Retinal pigment epithelial cell (primary cell): Measurements from ENCODE around the gene XYLT2.
A peak's percentile ranks its signal among the peaks of the same experiment; 100 is the strongest.
"Not testable (repeated sequence)": the region's sequence is repeated elsewhere in the genome, so short reads cannot be mapped to it uniquely, and the experiment has no call there.

ENCODE experiments used
- DNase-seq: peaks from one replicate; pipeline ENCODE4 v3.0.0-alpha.2; 2010; ENCODE audit warnings: low read depth
- H3K4me3 ChIP-seq: 2 replicates; pipeline ENCODE4 v1.5.1; 2011; ENCODE audit warnings: mild to moderate bottlenecking, low read length, control low read depth, moderate library complexity
- TF ChIP-seq, protein P1 (sequence below): conservative IDR thresholded peaks from 2 replicates; pipeline ENCODE4 v1.5.1; 2011; ENCODE audit warnings: low read depth, low read length, control low read depth, inconsistent platforms

Gene XYLT2

DNA sequence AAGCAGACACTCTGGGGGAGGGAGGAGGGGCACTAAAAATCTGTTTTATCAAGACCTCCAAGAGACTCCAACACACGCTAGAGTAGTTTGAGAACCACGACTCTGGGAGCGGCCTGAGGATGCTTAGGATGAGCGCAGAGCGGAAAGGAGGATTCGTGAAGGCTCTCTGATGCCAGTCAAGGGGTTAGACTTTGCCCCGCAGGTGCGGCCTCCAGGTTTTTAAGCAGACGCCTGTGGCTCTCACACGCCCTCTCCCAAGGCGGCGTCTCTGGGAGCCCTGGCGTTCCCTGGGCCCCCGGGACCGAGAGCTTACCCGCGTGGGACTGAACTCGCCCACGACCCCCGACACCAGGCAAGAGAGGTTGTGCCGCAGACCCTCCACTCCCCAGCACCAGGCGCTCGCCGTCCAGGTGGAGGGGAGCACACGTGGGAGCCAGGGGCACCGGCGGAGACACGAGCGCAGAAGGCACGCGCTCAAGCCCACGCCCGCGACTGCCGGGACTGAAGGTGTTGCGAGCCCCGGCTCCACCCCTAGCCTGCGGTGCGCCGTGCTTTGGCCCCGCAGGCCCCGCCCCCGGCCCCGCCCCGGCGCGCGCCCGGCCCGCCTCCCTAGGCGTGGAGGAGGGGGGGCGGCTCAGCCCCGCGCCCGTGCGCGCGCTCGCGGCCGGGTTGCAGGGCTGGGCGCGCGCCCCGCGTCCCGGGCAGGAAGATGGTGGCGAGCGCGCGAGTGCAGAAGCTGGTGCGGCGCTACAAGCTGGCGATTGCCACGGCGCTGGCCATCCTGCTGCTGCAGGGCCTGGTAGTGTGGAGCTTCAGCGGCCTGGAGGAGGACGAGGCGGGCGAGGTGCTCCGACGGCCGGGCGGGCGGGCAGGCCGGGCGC is at the start of gene XYLT2:
Gene XYLT2 (plus strand): TSS at position 695 of the 881 bp plus-strand sequence. CDS start 15 bp downstream, at position 710.
- peak; percentile 49 for DNase-seq
- peak within 1 kb of the TSS; percentile 79 for H3K4me3 ChIP-seq
- TF ChIP-seq, protein P1, sequence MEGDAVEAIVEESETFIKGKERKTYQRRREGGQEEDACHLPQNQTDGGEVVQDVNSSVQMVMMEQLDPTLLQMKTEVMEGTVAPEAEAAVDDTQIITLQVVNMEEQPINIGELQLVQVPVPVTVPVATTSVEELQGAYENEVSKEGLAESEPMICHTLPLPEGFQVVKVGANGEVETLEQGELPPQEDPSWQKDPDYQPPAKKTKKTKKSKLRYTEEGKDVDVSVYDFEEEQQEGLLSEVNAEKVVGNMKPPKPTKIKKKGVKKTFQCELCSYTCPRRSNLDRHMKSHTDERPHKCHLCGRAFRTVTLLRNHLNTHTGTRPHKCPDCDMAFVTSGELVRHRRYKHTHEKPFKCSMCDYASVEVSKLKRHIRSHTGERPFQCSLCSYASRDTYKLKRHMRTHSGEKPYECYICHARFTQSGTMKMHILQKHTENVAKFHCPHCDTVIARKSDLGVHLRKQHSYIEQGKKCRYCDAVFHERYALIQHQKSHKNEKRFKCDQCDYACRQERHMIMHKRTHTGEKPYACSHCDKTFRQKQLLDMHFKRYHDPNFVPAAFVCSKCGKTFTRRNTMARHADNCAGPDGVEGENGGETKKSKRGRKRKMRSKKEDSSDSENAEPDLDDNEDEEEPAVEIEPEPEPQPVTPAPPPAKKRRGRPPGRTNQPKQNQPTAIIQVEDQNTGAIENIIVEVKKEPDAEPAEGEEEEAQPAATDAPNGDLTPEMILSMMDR, result no peak

DNA sequence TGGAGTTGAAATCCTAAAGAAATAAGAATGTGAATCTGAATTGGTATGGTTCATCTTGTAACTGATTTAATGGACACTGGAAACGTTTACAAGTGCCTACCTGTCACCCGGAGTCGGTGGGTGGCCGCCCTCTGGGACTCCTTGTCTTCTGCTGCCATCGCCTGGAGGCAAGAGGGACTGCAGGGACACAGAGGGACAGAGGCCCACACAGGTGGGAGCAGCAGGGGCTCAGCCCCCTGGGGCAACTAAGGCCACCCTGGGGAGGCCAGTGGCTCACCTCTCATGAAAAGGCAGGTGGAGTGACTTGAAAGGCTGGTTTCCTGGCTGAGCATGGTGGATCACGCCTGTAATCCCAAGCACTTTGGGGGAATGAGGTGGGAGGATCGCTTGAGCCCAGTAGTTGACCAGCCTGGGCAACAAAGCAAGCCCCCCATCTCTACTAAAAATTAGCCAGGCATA is 48.5 kb upstream of the XYLT2 start:
- TF ChIP-seq, protein P1, result peak; percentile 80
- no peak overlapping the region for H3K4me3 ChIP-seq
- DNase-seq, result no peak

DNA sequence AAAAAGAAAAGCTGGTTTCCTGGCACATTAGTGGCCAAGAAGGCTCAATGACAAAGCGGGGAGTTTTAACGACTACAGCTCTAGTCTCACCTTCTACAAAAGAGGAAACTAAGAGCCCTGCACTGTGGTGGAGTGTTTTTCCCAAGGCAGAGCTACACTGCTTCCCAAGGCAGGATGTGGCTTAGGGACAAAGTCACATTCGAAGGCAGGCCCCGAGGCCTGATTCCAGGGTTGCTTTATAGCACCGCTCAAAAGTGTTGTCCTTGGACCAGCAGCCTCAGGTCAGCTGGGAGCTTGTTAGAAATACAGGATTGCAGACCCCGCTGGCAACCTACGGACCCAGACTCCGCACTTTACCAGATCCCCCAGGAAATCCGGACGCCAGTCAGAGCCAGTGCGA is 47.9 kb upstream of the XYLT2 start:
- TF ChIP-seq, protein P1, result no peak
- H3K4me3 ChIP-seq, result no peak overlapping the region
- no peak for DNase-seq

DNA sequence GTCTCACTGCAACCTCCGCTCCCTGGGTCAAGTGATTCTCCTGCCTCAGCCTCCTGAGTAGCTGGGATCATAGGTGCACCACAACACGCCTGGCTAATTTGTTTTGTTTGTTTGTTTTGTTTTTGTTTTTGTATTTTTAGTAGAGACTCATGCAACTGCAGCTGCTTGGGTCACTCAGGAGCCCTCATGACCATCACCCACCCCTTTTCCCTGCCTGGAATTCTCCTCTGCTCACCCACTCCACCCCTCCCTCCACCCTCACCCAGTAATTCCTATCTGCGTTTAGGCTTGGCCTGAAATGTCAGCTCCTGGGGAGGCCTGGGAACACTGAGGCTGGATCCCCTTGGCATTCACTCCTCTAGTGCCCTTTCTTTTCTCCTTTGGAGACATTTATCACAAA is 46.1 kb upstream of the XYLT2 start:
- TF ChIP-seq, protein P1, result no peak
- H3K4me3 ChIP-seq, result no peak overlapping the region
- no peak for DNase-seq

DNA sequence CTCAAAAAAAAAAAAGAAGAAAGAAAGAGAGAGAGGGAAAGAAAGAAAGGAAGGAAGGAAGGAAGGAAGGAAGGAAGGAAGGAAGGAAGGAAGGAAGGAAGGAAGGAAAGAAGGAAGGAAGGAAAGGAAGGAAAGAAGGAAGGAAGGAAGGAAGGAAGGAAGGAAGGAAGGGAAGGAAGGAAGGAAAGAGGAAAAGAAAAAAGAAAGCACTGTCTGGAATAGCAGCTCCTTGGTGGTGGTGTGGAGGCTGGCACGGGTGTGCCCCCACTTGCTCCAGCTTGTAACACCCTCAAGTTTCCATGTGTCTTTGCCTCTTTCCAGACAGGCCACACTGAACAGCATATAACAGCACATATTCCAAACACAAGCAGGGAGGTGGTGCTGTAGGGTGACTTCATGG is 45.1 kb upstream of the XYLT2 start:
- not testable (repeated sequence) for H3K4me3 ChIP-seq, DNase-seq

DNA sequence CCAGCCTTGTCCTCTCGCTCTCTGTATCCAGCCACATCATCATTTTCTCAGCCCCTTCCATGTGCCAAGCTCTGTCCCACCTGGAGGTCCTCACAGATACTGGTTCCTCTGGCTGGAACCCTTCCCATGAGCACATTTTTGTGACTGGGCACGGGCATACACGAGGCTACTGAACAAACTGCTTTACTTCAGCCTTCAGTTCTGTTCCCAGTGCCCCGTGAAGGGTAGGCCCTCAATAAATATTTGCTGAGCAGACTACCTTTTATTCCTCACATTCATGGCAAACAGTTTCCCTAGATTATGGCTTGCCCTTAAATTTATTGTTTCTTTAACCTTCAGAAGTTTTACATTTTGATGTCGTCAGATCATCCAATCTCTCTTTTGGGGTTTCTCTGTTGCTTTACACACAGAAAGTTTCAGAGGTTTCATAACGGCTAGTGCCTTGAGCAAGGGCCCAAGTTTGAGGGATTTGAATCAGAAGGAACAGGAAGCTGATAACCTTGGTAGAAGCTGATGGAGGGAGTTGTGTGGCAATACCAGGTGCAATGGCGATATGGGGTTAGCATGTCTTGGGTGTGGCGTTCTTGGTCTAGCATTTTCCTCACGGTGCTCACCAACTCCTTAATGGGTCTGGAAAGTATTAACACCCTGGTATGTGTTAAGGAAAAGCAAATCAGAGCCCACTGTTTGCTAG is 43.9 kb upstream of the XYLT2 start:
- DNase-seq, result no peak
- TF ChIP-seq, protein P1, result no peak

DNA sequence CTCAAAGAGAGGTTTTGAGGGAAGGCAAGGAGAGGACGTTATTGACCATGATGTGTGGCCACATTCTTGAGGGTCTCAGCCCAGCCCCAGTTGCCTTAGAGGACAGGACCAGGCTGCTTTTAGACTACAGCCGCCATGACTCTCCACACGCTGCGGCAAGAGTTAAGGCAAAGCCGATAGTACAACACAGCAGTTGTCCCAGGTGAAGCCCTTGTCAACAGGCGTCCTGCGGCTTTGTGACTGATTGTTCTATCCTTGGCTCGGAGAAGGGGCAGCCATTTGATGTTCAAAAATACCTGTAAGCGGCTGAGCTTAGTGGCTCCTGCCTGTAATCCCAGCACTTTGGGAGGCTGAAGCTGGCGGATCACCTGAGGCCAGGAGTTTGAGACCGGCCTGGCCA is 42.9 kb upstream of the XYLT2 start:
- DNase-seq, result no peak
- H3K4me3 ChIP-seq, result no peak overlapping the region
- TF ChIP-seq, protein P1, result no peak

More for the DNA sequence above, 43.9 kb upstream of the XYLT2 start:
- H3K4me3 ChIP-seq, result no peak overlapping the region
